Ascending aorta (tissue), 2 donors: ENCODE results near the gene PRR19. TPM values are rescaled to one million over a fixed set of nuclear protein-coding genes. Genes with fewer than 3 reads are reported as not detected.
"Not testable (repeated sequence)": the region's sequence is repeated elsewhere in the genome, so short reads cannot be mapped to it uniquely, and the experiment has no call there.

ENCODE experiments used
- DNase-seq, 2 donors: peaks; one replicate each; pipeline ENCODE4 v3.0.0-alpha.2; 2019; ENCODE audit warnings: low spot score in 2 of 2
- H3K27ac ChIP-seq, 2 donors: fragments of 200-600 bp; sonication (generic); one replicate each; pipeline ENCODE4 v1.5.1; 2016 to 2017; ENCODE audit warnings: mild to moderate bottlenecking in 1 of 2
- H3K27me3 ChIP-seq: fragments of 200-600 bp; sonication (generic); one replicate; pipeline ENCODE4 v1.5.1; 2017
- H3K36me3 ChIP-seq, 2 donors: fragments of 200-600 bp; sonication (generic); one replicate each; pipeline ENCODE4 v1.5.1; 2016
- H3K4me1 ChIP-seq, 2 donors: fragments of 200-600 bp; sonication (generic); one replicate each; pipeline ENCODE4 v1.5.1; 2016 to 2017; ENCODE audit warnings: mild to moderate bottlenecking in 1 of 2
- H3K4me3 ChIP-seq, 2 donors: fragments of 200-600 bp; sonication (generic); one replicate each; pipeline ENCODE4 v1.5.1; 2016 to 2017; ENCODE audit warnings: mild to moderate bottlenecking in 1 of 2
- H3K9me3 ChIP-seq, 2 donors: fragments of 200-600 bp; sonication (generic); one replicate each; pipeline ENCODE4 v1.5.1; 2016
- intact Hi-C: fragments of 100-400 bp; cut with DNase I; formaldehyde crosslinking; loops from one replicate; pipeline ENCODE4 v1.15.1; 2023
- total RNA-seq: library from RNA; depleted of rRNA; stranded (reverse); fragments of >200 nt; gene quantifications from one replicate; pipeline ENCODE4 v1.1.0, GENCODE V29; 2016
- TF ChIP-seq, protein P1 (sequence below), 3 experiments: fragments of 200-600 bp in 2 of 3; fragments of 450-650 bp in 1 of 3; sonication (generic) in 2 of 3; IDR thresholded peaks; one replicate each; pipeline ENCODE4 v1.5.1; 2016 to 2019; ENCODE audit warnings: antibody characterized with exemption in 3 of 3, mild to moderate bottlenecking in 1 of 3, moderate library complexity in 1 of 3

The PRR19 gene
- total RNA-seq, 1 donor from 2014 or later = not detected

DNA sequence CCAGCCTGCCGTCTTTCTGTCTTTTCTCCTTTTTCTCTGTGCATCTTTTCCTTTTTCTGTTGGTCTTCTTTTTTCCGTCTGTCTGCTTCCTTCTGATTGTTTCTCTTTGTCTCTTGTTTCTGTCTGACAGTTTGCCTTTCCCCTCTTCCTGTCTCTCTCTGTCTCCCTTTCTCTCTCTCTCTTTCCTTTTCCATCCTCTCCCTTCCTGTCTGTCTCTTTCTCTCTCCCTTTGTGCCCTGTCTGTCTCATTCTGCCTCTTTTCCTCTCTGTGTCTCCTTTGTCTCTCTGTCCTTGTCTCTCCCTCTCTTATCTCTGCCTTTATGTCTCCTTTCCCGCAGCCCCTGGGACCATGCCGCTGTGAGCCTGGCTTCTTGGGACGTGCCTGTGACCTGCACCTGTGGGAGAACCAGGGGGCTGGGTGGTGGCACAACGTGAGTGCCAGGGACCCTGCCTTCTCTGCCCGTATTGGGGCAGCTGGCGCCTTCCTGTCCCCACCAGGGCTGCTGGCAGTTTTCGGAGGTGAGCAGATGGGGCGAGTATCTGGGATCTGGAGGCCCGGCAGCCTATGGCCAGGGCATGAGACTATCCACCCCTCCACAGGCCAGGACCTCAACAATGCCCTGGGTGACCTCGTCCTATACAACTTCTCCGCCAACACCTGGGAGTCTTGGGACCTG lies 32.9 kb downstream of the PRR19 start:
- Histone ChIP-seq H3K27me3 (no peaks in the 10 kb centered on the region), H3K9me3 (no peaks in the 10 kb centered on the region), H3K36me3 (peaks cover 18 to 40% of the 10 kb centered on the region in 2 donors), H3K4me3 (no peak overlapping the region), H3K4me1 (no peaks in the 10 kb centered on the region), H3K27ac (no peak overlapping the region)
- intact Hi-C loops = no loop called here
- DNase-seq = no peak
- TF ChIP-seq, protein P1, sequence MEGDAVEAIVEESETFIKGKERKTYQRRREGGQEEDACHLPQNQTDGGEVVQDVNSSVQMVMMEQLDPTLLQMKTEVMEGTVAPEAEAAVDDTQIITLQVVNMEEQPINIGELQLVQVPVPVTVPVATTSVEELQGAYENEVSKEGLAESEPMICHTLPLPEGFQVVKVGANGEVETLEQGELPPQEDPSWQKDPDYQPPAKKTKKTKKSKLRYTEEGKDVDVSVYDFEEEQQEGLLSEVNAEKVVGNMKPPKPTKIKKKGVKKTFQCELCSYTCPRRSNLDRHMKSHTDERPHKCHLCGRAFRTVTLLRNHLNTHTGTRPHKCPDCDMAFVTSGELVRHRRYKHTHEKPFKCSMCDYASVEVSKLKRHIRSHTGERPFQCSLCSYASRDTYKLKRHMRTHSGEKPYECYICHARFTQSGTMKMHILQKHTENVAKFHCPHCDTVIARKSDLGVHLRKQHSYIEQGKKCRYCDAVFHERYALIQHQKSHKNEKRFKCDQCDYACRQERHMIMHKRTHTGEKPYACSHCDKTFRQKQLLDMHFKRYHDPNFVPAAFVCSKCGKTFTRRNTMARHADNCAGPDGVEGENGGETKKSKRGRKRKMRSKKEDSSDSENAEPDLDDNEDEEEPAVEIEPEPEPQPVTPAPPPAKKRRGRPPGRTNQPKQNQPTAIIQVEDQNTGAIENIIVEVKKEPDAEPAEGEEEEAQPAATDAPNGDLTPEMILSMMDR (IDR thresholded peaks at IDR 0.05) = no peak

DNA sequence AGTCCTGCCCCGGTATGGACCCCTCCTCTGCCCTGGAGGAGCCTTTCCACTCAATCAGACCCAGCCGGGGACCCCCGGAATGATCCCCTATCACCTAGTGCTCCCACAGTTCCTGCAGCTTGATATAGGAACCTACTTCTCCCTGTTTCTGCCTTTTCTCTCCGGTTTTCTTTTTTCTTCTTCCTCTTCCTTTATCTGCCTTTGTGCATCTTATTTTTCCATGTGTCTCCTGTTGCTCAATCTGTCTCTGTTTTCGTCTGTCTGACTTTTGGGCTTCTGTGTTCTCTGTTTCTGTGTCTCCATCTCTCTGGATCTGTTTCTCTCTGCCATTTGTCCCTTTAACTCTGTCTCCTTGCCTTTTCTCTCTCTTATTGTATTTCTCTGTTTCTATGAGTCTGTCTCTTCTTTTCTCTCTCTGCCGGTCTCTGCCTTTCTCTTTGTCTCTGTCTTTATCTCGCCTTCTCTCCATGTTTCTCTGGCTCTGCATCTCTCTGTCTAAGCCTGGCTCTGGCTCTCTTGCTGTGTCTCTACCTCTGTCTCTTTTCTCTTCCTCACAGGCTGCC lies 33.5 kb downstream of the PRR19 start:
- peaks cover 18 to 40% of the 10 kb centered on the region in 2 donors for H3K36me3 ChIP-seq
- no peak overlapping the region for H3K4me3 ChIP-seq
- no peak for DNase-seq
- TF ChIP-seq, protein P1 (IDR thresholded peaks at IDR 0.05) = no peak
- H3K9me3 ChIP-seq = no peaks in the 10 kb centered on the region
- H3K27ac ChIP-seq = no peak overlapping the region
- H3K27me3 ChIP-seq = no peaks in the 10 kb centered on the region
- intact Hi-C loops = no loop called here
- H3K4me1 ChIP-seq = no peaks in the 10 kb centered on the region

DNA sequence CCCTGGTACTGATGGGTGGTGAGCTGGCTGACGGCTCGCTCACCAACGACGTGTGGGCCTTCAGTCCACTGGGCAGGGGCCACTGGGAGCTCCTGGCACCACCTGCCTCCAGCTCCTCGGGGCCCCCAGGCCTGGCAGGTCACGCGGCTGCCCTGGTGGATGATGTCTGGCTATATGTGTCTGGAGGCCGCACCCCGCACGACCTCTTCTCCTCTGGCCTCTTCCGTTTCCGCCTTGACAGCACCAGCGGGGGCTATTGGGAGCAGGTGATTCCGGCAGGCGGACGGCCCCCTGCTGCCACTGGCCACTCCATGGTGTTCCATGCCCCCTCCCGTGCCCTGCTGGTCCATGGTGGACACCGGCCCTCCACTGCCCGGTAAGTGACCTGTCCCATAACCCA lies 34.0 kb downstream of the PRR19 start:
- no peaks in the 10 kb centered on the region for H3K4me1 ChIP-seq
- H3K27ac ChIP-seq = no peak overlapping the region
- intact Hi-C loops = no loop called here
- TF ChIP-seq, protein P1 (IDR thresholded peaks at IDR 0.05) = no peak
- H3K9me3 ChIP-seq = no peaks in the 10 kb centered on the region
- H3K4me3 ChIP-seq = no peak overlapping the region
- no peak for DNase-seq
- H3K27me3 ChIP-seq = no peaks in the 10 kb centered on the region
- H3K36me3 ChIP-seq = peaks cover 18 to 40% of the 10 kb centered on the region in 2 donors

DNA sequence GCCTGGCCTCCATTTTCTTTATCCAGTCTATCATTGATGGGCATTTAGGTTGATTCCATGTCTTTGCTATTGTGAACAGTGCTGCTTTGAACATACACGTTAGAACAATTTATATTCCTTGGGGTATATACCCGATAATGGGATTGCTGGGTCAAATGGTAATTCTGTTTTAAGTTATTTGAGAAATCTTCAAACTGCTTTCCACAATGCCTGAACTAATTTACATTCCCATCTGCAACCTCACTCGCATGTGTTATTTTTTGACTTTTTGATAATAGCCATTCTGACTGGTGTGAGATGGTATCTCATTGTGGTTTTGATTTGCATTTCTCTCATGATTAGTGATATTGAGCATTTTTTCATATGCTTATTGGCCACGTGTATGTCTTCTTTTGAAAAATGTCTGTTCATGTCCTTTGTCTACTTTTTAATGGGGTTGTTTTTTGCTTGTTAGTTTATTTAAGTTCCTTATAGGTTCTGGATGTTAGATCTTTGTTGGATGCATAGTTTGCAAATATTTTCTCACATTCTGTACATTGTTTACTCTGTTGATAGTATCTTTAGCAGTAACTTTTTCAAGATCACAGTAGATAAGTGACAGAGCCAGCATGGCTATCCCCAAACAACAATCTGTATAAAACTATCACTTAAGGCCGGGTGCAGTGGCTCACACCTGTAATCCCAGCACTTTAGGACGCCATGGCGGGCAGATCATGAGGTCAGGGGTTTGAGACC lies 37.4 kb downstream of the PRR19 start:
- H3K4me1 ChIP-seq, DNase-seq, H3K27ac ChIP-seq, H3K9me3 ChIP-seq, H3K27me3 ChIP-seq, H3K4me3 ChIP-seq, intact Hi-C loops: not testable (repeated sequence)
- H3K36me3 ChIP-seq = peaks cover 21 to 45% of the 10 kb centered on the region in 2 donors

DNA sequence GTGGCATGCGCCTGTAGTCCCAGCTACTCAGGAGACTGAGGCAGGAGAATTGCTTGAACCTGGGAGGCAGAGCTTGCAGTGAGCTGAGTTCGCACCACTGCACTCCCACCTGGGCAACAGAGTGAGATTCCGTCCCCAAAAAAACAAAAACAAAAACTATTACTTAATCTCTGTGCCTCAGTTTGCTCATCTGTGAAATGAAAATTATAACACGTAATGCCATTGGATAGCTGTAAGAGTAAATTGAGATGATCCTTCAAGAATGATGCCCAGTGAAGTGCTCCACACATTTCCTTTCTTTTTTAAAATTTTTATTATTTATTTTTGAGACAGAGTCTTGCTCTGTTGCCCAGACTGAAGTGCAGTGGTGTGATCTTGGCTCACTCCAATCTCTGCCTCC lies 38.0 kb downstream of the PRR19 start:
- H3K27ac ChIP-seq, DNase-seq, intact Hi-C loops, H3K9me3 ChIP-seq, H3K4me3 ChIP-seq, H3K27me3 ChIP-seq, H3K4me1 ChIP-seq: not testable (repeated sequence)
- H3K36me3 ChIP-seq = peaks cover 27 to 43% of the 10 kb centered on the region in 2 donors

DNA sequence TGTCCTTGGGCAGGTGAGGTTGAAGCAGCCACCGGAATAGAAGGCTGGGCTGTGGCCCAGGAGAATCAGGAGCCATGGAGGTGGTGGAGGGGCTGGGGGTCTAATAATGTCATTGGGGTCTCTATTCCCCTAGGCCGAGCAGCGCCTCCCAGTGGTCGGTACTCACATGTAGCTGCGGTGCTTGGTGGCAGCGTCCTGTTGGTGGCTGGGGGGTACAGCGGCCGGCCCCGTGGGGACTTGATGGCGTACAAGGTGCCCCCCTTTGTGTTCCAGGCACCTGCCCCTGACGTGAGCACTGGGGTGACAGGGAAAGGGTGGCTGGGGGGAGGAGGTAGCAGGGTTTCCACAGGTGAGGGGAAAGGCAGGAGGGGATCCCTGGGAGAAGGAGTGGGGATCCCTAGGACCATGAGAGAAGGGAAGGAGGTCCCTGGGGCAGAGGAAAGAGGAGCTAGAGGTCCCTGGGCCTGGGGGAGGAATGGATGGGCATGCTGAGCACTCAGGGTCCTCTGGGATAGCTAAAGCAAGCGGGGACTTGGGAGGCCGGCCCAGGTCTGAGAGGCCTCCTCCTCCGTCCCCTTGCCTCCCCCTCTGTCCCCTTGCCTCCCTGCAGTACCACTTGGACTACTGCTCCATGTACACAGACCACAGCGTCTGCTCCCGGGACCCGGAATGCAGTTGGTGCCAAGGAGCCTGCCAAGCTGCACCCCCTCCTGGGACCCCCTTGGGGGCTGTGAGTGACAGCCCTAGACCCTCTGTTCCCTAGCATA lies 41.6 kb downstream of the PRR19 start:
- H3K4me3 ChIP-seq = no peak overlapping the region
- TF ChIP-seq, protein P1 (IDR thresholded peaks at IDR 0.05) = no peak
- intact Hi-C loops = no loop called here
- no peaks in the 10 kb centered on the region for H3K4me1 ChIP-seq
- peaks cover 10 to 30% of the 10 kb centered on the region in 2 donors for H3K36me3 ChIP-seq
- DNase-seq = no peak
- no peaks in the 10 kb centered on the region for H3K27me3 ChIP-seq
- no peaks in the 10 kb centered on the region for H3K9me3 ChIP-seq
- no peak overlapping the region for H3K27ac ChIP-seq
